WI38 (cell line): ENCODE results near the gene FRMD4A.

Experiments
- H3K4me3 ChIP-seq: 2 replicates; pipeline ENCODE4 v1.5.1; 2011; ENCODE audit warnings: low read depth, mild to moderate bottlenecking, control low read depth, low read length
- CTCF ChIP-seq: IDR thresholded peaks from 2 replicates; pipeline ENCODE4 v1.5.1; 2012; ENCODE audit warnings: low read depth, mild to moderate bottlenecking, control low read depth, low read length

Gene FRMD4A

GRCh38 chr10:13696071-13696470 lies 634.7 kb downstream of the FRMD4A start:
- TF ChIP-seq CTCF, result no peak
- H3K4me3 ChIP-seq, result no peak overlapping the region

GRCh38 chr10:13695588-13695987 lies 635.1 kb downstream of the FRMD4A start:
- no peak for TF ChIP-seq CTCF
- no peak overlapping the region for H3K4me3 ChIP-seq

- H3K4me3 ChIP-seq, result no peak overlapping the region
- TF ChIP-seq CTCF, result no peak
Observed at GRCh38 chr10:13693783-13694700, 636.7 kb downstream of the FRMD4A start.

- no peak for TF ChIP-seq CTCF
Observed at GRCh38 chr10:13690281-13690825, 640.4 kb downstream of the FRMD4A start.

GRCh38 chr10:13686331-13686752 lies 644.4 kb downstream of the FRMD4A start:
- TF ChIP-seq CTCF, result no peak
- no peak overlapping the region for H3K4me3 ChIP-seq

More at GRCh38 chr10:13690281-13690825, 640.4 kb downstream of the FRMD4A start:
- H3K4me3 ChIP-seq, result no peak overlapping the region

- H3K4me3 ChIP-seq, result no peak overlapping the region
- no peak for TF ChIP-seq CTCF
Observed at GRCh38 chr10:13685885-13686284, 644.8 kb downstream of the FRMD4A start.
